Stimulated activated CD4-positive, alpha-beta T cell treated with anti-CD3 and anti-CD28 coated beads, Interleukin-12 subunit alpha, Interleukin-12 subunit beta, amount 100 ng/mL, for 48 hours (primary cell): Measurements from ENCODE around the gene ANKS1B.

Experiments
- DNase-seq, 3 donors: peaks; one replicate each; pipeline ENCODE4 v3.0.0-alpha.2; 2020; ENCODE audit warnings: low read depth in 2 of 3, low spot score in 1 of 3

ANKS1B gene

GRCh38 chr12:99092100-99092851 is 892.5 kb downstream of the ANKS1B start:
- no peak for DNase-seq

GRCh38 chr12:99087278-99087677 is 897.5 kb downstream of the ANKS1B start:
- no peak for DNase-seq

- DNase-seq: no peak
These were observed 904.9 kb downstream of the ANKS1B start for GRCh38 chr12:99079811-99080210.

- DNase-seq: no peak
These were observed 915.6 kb downstream of the ANKS1B start for GRCh38 chr12:99068993-99069747.

- no peak for DNase-seq
These were observed 917.5 kb downstream of the ANKS1B start for GRCh38 chr12:99067171-99067785.

- DNase-seq: no peak
These were observed 918.0 kb downstream of the ANKS1B start for GRCh38 chr12:99066726-99067125.

- no peak for DNase-seq
These were observed 921.6 kb downstream of the ANKS1B start for GRCh38 chr12:99063182-99063581.

GRCh38 chr12:99059824-99060511 is 924.8 kb downstream of the ANKS1B start:
- no peak for DNase-seq

GRCh38 chr12:99057670-99058069 is 927.1 kb downstream of the ANKS1B start:
- no peak for DNase-seq

GRCh38 chr12:99056186-99056585 is 928.5 kb downstream of the ANKS1B start:
- no peak for DNase-seq

- DNase-seq: no peak
These were observed 929.4 kb downstream of the ANKS1B start for GRCh38 chr12:99055299-99055698.

- DNase-seq: no peak
These were observed 930.1 kb downstream of the ANKS1B start for GRCh38 chr12:99054601-99055128.

- DNase-seq: no peak
These were observed 930.9 kb downstream of the ANKS1B start for GRCh38 chr12:99053616-99054362.

GRCh38 chr12:99049774-99050173 is 935.0 kb downstream of the ANKS1B start:
- DNase-seq: no peak

- DNase-seq: no peak
These were observed 939.6 kb downstream of the ANKS1B start for GRCh38 chr12:99045158-99045557.

- peak; percentile 17 to 32 (median 23) for DNase-seq
These were observed 941.3 kb downstream of the ANKS1B start for GRCh38 chr12:99043319-99043914.

GRCh38 chr12:99042226-99042625 is 942.5 kb downstream of the ANKS1B start:
- DNase-seq: no peak

- DNase-seq: no peak
These were observed 945.2 kb downstream of the ANKS1B start for GRCh38 chr12:99039367-99040120.

- no peak for DNase-seq
These were observed 948.2 kb downstream of the ANKS1B start for GRCh38 chr12:99036566-99036965.
